Jurkat, Clone E6-1 (cell line): ENCODE measurements around the gene KIF3A.

Source experiments
- DNase-seq: peaks from one replicate; pipeline ENCODE4 v3.0.0-alpha.2; 2011; ENCODE audit warnings: low read depth, low spot score
- H3K4me3 ChIP-seq: 2 replicates; pipeline ENCODE4 v1.5.1; 2011; ENCODE audit warnings: mild to moderate bottlenecking, low read length, control low read depth, moderate library complexity

Gene KIF3A

GRCh38 chr5:132686193-132686592, 51.2 kb downstream of the KIF3A start:
- DNase-seq = no peak
- H3K4me3 ChIP-seq = no peak overlapping the region

DNA sequence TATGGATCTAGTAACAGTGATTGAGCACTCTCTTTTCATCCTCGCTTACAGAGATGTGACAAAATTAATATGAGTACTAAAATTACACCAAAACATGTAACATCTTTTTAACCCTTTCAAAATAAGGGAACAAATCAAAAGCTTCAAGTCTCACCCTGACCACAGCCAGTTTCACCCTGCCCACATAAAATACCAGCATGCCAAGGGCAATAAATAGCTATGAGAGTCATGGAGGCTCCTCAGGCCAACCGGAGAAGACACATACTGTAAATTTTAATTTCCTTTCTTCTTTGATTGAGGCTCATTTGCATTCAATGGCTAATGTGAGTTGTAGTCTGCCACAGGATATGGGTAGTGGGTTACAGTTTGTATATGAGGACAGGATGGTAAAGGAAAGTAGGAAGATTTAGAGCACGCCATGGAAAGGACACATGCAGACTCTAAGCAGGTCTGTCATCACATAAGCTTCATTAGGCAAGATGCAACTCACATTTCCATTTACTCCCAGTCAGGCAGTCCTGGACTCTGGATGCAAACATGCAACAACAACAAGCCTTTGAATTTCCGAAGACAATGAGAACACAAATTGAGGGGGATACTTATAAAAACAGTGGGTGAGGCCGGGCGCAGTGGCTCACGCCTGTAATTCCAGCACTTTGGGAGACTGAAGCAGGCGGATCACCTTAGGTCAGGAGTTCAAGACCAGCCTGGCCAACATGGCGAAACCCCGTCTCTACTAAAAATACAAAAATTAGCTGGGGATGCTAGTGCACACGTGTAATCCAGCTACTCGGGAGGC, 52.2 kb downstream of the KIF3A start:
- DNase-seq = no peak

DNA sequence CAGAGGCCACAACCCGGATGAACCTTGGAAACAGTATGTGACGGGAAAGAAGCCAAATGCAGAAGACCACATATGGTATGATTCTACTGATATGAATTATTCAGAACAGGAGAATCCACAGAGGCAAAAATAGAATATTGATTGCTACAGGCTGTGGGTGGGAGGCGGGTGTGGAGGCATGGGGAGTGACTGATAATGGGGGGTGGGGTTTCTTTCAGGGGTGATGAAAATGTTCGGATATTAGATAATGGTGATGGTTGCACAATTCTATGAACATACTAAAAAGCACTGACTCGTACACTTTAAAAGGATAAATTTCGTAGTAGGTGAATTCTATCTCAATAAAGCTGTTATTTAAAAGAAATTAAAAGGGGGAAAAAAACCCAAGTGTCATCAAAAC, 52.9 kb downstream of the KIF3A start:
- no peak for DNase-seq
- H3K4me3 ChIP-seq = no peak overlapping the region

More for the DNA sequence above, 52.2 kb downstream of the KIF3A start:
- H3K4me3 ChIP-seq = no peak overlapping the region

DNA sequence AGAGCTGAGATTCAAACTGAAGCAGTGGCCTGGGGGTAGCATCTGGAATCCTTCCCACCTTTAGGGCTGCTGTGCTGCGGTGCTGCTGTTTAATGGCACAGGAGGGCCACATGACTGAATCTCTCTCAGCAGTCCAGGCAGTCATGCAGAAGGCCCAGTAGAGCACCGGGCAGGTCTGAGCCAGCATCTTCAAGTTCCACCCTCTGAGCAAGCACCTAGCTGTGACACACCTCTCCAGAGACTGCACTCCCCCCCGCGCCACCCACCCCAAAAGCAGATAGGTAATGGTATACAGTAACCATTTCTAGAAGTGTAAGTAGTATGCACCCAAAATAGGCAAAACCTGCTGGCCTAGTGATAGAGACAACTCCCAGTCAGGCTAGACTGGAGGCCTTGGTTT, 55.4 kb downstream of the KIF3A start:
- no peak overlapping the region for H3K4me3 ChIP-seq
- DNase-seq = no peak

DNA sequence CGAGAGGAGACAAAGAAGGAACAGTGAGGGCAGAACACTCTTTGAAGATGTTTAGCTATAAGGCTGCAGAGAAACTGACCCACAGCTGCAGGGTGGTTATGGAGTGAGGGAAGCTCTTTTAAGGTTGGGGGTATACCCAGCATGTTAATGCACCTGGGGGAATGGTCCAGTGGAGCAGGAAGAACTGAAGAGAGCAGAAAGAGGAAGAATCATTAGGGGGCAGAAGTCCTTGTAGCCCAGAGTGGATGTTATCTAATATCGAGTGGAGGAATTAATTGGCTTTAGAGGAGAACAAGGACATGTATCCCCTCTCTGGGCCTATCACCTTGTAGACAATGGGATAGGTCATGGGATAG, 55.9 kb downstream of the KIF3A start:
- DNase-seq = no peak
- no peak overlapping the region for H3K4me3 ChIP-seq

DNA sequence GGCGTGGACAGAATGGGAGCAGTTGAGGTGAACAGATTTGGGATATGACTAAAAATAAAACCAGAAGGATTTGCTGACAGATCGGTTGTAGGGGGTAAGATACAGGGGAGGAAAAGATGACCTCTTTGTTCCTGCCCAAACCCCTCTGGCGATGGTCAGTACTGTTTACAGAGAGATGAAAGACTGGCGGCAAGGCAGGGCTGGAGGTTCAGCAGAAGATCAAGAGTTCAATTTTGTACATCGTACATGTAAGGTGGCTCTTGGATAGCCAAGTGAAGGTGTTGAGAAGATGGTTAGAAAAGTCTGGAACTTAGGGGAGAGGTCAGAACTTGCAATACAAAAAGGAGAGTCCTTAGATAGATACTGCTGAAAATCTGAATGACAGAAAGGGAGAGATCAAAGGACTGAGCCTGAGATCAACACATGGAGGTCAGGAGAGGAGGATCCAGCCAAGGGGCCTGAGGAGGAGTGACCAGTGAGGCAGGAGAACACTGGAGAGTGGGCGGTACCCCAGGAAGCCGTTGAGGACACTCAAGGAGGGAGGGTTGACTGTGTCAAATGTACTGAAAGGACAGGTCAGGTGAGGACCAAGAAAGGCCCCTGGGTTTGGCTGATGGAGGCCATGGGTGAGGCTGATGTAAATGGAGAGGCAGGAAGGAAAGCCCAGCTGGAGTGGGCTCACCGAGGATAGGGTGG, 56.4 kb downstream of the KIF3A start:
- no peak for DNase-seq

GRCh38 chr5:132679717-132680380, 57.5 kb downstream of the KIF3A start:
- H3K4me3 ChIP-seq = no peak overlapping the region
- DNase-seq = no peak

More for the DNA sequence above, 56.4 kb downstream of the KIF3A start:
- H3K4me3 ChIP-seq = no peak overlapping the region

DNA sequence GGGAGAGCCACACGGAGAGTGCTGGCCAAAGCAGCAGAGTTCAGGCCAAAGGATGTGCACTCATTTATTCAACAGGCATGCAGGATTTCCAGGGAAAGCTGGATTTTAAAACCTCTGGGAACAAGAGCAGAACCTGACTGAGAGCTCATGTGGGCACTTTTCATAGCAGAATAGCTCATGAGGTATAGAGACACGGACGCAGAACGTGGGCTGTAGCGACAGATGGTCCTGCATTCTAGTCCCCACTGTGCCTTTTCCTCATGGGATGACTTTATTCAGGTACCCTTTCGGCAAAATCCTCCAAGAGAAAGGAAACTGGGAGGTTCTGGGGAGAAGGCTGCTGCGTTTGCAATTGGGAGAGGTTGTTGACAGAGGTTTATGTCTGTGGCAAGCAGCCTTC, 58.2 kb downstream of the KIF3A start:
- H3K4me3 ChIP-seq = no peak overlapping the region
- no peak for DNase-seq

DNA sequence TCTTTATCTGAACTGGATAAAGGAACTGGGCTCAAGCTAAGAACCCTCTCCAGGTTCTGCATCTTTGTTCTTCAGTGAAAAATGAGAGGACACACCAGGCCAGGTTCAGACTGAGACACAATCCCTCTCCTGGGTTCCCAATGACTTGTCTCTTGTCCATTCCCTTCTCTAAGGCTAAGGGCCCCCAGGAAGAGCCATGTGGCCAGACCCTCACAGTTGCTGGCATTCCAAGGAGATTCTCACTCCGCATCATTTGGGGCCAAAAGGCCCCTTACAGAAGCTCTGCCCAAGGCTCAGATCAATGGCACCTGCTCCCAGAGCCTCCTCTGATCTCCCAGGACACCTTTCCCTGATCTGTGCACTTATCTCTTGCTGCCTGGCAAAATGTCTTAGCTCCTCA, 58.6 kb downstream of the KIF3A start:
- H3K4me3 ChIP-seq = no peak overlapping the region
- DNase-seq = no peak

DNA sequence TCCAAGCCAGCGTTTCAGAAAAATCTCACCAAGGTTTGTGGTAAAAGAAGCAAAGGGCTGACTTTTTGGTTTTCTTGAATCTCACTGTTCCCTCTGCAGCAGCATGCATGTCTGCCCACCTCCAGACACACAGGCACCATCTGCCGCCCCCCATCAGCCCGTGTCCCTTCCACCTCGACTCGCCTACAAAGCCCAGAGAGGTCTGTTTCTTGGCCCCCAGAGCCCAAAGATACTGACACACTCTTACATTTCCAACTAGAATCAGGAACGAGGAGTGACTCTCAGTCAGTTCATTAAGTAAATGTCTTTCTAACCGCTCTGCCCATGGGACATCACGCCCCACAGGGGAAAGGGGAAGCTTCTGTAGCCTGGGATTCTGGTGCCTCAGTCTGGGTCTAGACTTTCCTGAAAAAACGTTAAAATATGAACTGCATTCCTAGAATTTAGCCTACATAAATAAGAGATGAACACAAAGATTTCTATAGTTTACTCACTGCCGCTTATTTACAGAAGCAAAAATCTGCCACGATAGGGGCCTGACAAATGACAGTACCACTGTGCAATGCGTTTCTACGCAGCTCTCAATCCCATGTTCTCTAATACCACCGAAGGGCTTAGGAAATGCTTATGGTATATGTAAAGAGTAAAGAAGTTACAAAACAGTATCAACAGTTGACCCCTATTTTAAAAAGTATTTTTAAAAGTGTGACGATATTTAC, 59.5 kb downstream of the KIF3A start:
- DNase-seq = no peak
- no peak overlapping the region for H3K4me3 ChIP-seq

- no peak for DNase-seq
- no peak overlapping the region for H3K4me3 ChIP-seq
Measured at GRCh38 chr5:132677191-132677590, 60.2 kb downstream of the KIF3A start.

DNA sequence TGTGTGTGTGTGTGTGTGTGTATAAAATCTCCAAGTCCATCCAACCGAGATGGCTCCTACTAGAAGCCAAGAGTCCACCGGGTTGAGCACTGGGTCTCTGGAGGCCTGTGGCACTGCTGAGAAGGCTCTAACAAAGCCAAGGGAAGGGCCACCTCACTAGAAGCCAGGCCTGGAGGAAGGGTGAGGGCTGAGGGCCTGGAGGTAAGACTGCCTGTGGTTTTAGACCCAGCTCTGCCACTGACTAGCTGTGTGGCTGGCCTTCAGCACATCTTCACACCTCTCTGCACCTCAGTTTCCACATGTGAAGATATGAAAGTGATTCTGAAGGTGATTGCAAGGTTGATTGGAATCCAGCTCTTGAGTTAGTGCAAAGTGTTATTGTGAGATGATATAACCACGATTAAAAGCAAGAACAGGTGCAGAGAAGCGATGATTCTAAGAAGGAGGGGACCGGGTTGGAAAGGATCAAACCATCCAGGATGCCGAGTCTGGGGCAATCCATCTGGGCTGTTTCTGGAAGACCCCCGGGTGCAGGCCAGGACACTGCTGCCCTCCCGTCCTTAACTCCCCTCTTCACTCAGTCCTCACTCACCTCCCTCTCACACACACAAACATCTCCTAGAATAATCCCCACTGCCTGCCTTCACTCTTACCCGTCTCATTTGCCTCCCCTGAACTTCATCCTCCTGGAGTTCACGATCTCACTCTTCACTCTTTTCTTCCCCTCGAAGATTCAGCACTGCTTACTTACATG, 61.2 kb downstream of the KIF3A start:
- no peak for DNase-seq
- H3K4me3 ChIP-seq = no peak overlapping the region

DNA sequence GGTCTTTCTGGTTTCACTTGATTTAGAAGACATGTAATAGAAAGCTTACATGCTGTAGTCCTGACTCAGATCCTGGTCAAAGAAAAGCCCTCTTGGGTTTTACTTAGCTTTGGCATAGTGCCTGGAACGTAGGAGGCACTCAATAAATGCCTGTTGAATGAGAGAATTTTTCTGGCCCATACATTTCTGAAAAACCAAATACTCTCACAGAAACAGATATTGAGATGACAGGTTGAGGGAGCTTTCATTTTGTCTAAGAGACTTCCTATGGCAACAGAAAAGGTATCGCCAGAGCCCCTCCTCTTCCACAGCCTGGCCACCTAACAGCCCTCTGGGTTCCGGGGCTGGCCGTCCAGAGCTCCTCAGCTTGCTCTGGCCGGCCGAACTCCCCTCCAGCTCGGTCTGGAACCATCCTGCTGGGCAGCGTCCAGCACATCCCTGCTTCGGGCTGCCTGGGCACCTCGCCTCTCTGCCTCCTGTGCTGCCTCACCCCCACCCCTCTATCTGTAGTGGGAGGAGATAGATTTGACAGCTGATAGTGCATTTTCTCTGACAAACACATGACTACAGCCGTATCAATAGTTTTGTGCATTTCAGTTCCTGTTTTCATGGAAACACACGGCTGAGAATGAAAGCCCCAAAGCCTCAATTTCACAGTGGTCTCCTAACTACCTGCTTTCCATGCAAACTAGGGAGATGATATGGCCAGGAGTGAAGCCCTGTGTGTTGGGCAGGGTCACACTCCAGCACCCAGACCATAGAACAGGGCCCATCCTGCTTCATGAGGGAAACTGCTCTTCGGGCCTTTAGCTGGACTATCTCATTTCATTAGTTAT, 62.5 kb downstream of the KIF3A start:
- no peak overlapping the region for H3K4me3 ChIP-seq
- no peak for DNase-seq

- no peak for DNase-seq
- no peak within 1 kb of the TSS for H3K4me3 ChIP-seq
Measured at GRCh38 chr5:132673939-132674630, 63.3 kb downstream of the KIF3A start, which contains the start of gene IL4. Gene IL4, plus strand, starts transcription at chr5:132673989. Its CDS starts 62 bp downstream, at chr5:132674051.

DNA sequence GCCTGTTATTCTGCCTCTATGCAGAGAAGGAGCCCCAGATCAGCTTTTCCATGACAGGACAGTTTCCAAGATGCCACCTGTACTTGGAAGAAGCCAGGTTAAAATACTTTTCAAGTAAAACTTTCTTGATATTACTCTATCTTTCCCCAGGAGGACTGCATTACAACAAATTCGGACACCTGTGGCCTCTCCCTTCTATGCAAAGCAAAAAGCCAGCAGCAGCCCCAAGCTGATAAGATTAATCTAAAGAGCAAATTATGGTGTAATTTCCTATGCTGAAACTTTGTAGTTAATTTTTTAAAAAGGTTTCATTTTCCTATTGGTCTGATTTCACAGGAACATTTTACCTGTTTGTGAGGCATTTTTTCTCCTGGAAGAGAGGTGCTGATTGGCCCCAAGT, 63.9 kb downstream of the KIF3A start:
- no peak overlapping the region for H3K4me3 ChIP-seq
- no peak for DNase-seq

DNA sequence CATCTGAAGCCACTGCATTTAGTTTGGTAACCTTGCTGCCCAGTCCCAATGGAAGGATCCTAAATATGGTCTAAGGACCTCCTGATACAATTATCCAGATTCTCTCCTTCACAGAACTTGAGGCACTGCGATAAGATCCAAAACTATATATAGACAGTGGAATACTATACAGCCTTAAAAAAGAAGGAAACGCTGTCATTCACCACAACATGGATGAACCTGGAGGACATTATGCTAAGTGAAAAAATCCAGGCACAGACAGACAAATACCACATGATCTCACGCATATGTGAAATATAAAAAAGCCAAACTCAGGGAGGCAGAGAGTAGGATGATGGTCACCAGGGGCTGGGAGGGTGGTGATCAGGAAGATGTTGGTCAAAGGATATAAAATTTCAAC, 66.3 kb downstream of the KIF3A start:
- no peak overlapping the region for H3K4me3 ChIP-seq
- no peak for DNase-seq
